Hematopoietic multipotent progenitor cell (in vitro differentiated cells): Measurements from ENCODE around the gene HMGN1. TPM values are rescaled to one million over a fixed set of nuclear protein-coding genes. Genes with fewer than 3 reads are reported as not detected.
A peak's percentile ranks its signal among the peaks of the same experiment; 100 is the strongest.
"Not testable (repeated sequence)": the region's sequence is repeated elsewhere in the genome, so short reads cannot be mapped to it uniquely, and the experiment has no call there.

ENCODE experiments used
- DNase-seq, 3 donors: peaks; one replicate each; pipeline ENCODE4 v3.0.0-alpha.2; 2011 to 2015; ENCODE audit warnings: low read depth in 2 of 3, low spot score in 2 of 3
- total RNA-seq: library from RNA; depleted of rRNA; stranded (reverse); fragments of >200 nt; gene quantifications from one replicate; pipeline ENCODE4 v1.2.3, GENCODE V29; 2012

HMGN1 gene, protein sequence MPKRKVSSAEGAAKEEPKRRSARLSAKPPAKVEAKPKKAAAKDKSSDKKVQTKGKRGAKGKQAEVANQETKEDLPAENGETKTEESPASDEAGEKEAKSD
- total RNA-seq = 76.2 TPM

DNA sequence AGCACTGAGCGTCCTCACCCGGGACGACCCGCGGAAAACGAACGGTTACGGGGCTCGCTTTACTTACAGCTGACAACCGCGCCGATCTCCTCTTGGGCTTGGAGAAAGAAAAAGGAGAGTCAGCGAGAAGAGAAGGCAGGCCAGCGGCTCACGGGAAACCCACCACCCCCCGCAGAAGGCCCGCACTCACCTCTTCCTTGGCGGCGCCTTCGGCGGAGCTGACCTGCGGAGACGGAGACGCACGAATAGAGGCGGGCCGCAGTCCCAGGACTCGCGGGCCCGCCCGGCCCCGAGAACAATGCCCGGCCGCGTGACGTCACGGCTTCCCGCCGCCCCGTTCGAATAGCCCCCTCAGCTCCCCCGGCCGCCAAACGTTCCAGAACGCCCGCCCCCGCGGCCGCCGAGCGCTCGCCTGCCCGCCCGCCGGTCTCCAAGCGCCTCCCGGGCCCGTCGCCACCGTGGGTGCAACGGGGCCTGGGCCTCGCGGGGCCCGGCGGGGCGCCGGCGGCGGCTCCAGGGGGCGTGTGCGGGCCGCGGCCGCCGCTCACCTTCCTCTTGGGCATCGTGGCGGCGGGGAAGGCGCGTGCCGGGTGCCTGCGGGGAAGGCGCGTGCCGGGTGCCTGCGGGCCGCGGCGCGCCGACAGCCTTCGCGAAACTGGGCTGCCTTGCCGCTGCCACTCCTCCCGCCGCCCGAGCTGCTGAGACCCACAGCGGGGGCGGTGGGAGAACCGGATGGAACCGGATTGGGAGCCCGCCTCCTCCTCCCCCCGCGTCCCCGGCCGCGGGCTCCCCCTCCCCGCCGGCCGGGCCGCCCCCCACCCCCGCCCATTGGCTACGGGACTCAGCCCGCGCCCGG is at the start of gene HMGN1:
Gene HMGN1 (minus strand): TSS at position 734 of the 856 bp plus-strand sequence. CDS start 171 bp downstream, at position 563.
- peak; percentile 70 to 94 (median 92) for DNase-seq

DNA sequence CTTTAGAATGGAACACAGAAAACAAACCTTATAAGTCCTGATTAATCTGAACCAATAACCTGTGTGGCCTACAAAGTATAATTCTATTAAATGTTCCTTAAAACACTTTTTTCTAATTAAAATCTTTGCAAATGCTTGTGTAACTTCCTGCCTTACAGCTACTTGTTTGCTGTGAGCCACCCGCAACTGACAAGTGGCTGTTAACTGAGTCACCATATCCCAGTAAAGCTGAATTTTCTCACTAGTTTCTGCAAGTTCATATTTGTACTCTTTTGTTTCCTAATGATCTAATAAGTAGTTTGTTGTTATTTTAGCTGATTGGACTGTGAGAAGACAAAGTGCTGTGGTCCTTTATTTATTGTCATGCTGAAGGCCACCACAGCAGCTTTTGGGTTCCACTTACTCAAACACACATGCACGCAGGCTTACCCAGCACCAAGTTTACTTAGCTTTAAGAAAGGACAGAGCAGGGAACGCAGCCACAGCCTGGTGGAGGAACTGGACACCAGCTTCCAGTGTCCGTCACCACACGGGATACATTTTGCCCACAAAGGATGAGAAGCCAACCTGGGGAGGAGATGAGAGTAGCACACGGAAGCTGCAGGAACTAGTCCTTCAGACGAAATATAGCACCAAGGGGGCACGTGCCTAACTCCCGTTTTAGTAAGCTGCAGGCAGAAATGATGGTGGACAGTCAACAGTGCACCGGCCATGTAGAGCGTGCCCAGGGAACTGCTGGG is 48.9 kb upstream of the HMGN1 start:
- no peak for DNase-seq

DNA sequence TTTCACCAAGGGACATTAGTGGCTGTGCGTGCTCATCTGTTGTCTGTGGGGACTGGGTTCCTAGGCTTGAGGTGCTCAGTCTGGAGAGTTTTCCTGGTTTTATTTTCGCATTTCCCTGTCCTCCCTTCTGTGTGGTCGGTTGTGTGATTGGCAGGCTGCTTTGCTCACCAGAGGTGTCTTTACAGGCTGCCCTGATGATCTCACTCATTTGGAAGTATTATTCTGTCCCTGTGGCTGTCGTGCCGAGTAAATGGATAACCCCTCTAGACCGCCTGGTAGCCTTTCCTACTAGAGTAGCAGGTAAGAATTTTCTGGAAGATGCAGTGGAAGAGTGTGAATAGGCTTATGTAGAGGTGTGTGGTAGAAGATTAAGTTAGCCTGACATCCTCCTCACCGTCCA is 44.1 kb upstream of the HMGN1 start:
- no peak for DNase-seq

DNA sequence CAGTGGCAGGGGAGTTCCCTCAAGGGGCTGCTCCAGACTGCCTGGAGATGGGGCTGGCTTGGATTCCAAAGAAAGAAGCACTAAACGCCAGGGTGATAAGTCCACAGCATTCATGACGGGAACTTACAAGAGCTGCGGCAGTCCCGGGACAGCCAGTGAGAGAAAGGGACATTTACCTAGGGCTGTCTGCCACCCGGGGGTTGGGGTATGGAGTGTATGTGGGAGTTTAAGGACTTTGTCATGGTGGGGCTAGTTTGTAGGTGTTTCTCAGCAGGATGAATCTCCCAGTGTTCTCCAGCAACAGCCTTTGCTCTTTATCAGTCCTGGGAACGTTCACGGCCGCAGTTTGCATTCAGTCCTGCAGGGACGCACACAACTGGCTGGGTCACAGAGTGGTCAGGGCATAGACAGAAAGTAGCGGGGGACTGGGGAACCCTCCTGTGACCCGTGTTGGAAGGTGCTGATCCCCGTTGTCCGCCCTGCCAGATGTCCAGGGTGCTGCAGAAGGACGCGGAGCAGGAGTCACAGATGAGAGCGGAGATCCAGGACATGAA is 41.4 kb upstream of the HMGN1 start:
- no peak for DNase-seq

DNA sequence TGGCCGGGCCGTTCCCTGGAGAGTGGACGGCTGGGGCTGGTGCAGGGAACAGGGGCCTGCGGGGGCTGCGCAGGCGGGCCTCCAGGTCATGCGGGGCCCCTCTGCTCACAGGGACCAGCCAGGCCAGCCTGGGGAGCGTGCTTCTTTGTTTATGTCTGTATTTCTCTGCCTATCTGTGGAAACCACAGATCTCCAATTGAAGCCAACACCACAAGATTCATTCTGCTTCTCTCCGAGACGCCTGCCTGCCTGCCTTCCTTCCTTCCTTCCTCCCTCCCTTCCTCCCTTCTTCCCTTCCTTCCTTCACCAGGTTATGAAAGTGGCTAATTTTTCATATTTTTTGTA is 39.9 kb upstream of the HMGN1 start:
- no peak for DNase-seq

DNA sequence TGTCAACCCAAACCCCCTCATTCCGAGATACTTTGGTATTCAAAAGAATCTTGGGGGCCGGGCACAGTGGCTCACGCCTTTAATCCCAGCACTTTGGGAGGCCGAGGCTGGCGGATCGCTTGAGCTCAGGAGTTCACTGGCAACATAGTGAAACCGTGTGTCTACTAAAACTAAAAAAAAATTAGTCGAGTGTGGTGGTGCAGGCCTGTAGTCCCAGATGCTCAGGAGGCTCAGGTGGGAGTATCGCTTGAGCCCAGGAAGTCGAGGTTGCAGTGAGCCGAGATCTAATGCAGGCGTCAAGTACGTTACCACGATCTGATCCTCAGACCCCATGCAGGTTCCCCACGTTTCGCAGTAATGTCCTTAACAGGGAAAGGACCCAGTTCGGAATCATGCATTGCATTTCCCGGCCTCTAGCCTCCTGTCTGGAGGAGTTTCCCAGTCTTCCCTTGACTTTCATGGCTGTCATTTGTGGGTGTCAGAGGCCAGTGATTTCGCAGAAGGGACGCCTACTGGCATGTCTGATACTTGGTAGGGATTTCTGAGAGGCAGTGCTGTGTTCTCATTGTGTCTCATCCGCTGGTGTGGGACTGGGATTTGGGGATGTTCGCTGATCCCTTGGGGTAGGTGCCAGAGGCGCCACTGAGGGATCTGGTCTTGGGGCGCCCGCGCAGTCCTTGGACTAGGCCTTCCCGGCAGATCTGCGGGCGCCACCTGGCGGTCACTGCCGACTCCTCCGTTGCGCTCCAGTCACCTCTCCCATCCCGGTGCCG is 39.3 kb upstream of the HMGN1 start:
- peak; percentile 77 to 86 (median 81) for DNase-seq

DNA sequence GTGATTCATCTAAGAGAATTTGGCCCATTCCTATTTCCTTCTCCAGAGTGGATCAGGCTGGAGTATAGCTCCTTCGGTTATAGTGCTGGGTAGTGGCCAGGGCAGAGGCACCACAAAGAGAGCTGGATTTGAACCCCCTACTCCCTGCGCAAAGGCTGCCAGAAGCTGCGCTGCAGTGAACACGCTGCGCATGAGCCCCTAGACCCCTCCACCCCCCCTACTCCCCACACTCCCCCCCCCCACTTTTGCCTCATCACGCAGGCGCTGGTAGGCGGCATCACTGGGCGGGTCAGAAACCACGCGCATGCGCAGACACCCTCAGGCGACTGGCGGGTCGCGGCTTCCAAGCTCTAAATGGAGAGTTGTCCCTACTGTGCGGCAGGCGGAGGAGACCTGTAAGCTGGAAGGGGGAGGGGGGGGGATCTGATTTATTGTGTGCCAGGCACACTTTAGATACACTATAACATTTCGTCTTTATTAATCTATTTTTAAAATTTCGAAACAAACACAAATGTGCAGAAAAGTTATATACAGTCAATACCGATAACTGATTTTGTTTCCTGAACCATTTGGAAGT is 38.7 kb upstream of the HMGN1 start:
- peak; percentile 78 to 94 (median 89) for DNase-seq

DNA sequence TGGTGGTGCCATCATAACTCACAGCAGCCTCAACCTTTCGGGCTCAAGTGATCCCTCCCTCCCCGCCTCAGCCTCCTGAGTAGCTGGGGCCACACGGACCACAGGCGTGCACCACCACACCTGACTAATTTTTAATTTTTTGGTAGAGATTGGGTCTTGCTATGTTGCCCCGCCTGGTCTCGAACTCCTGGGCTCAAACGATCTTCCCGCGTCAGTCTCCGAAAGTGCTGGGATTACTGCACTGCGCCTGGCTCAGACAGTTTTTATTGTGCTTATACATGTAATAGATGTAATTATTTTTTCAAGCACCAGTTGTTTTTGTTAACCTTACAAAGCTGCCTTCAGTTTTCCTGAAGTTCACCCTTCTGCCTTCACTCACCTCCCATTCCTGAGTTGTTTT is 38.0 kb upstream of the HMGN1 start:
- no peak for DNase-seq

DNA sequence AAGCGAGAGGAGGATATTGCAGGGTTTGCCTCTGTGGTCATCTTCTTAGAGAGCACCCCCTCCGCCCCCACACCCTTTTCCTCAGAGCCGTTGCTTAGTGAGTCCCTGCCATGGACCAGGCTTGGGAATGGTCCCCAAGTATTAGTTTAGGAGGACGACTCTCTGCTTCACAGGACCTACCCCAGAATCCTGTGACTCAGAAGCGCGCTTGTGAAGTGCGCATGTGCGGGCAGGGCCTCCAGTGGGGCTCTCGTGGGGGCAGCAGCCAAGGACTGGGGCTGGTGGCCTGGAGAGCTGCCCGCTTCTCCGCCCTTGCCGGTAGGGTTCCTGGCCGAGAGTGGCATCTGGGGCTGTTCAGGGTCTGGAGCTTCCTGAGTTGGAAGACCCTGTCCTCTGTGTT is 37.3 kb upstream of the HMGN1 start:
- DNase-seq = no peak

DNA sequence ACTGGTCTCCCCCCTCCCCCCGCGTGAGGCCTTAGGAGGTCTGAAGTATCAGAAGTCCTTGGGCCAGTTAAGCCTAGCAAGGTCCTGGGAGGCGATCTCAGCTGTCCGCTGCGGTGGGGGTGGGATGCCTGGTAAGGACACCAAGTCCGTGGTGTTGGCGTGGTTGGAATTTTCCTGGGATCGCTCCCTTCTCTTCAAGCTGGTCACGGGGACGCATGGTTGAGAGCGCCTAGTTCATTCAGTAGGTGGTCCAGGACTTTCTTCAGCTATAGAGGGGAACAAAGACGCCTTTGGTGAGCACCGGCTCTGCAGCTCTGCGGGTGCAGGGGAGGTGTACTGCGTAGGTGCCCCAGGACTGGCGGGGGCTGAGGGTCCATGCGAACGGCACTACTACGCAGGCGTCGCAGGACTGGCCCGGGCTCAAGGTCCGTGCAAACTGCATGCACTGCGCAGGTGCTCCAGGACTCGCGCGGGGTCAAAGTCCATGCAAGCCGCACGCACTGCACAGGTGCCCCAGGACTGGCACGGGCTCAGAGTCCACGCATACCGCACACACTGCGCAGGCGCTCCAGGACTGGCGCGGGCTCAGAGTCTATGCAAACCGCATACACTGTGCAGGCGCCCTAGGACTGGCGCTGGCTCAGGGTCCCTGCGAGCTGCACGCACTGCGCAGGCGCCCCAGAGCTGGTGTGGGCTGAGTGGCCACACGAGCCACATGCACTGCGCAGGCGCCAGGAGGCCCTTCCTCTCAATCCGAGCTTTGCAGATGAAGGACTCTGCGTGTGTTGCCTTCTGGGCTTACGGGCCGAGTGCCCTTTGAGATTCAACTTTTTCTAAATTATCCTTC is 36.6 kb upstream of the HMGN1 start:
- peak in 2 of 3 donors; percentile 68 to 86 for DNase-seq

DNA sequence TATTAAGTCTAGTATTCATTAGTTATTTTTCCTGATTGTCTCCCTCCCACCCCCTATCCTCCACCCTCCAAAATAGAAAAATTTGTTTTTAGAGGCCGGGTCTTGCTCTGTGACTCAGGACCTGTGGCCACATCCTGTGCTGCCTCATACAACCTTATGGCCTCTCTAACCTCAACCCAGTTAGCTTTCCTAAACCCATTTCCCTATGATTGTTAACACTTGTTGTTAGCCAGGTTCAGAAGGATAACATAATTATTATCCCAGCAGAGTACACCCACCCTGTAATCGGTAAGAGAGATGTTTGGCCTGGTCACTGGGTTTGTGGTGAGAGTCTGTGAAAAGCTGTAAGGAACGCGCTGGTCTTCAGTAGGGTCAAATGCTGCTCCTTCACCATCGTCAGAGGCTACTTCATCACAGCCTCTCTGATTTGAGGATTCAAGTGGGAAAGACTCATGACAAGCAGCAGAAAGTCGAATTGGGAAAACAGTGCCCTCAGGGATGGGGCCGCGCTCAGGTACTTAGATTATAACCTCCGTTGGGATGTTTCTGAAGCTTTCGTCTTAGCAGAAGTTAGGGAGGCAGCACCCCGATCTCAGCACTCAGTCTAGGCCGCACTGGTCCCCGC is 35.9 kb upstream of the HMGN1 start:
- DNase-seq = no peak

DNA sequence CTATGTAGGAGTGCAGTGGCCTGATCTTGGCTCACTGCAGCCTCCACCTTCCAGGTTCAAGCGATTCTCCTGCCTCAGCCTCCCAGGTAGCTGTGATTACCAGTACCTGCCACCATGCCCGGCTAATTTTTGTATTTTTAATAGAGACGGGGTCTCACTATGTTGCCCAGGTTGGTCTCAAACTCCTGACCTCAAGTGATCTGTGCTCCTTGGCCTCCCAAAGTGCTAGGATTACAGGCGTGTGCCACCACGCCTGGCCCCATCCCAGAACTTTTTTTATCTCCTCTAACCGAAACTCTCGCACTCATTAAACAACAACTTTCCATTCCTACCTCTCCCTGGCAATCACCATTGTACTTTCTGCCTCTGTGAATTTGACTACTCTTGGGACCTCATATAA is 33.2 kb upstream of the HMGN1 start:
- not testable (repeated sequence) for DNase-seq

DNA sequence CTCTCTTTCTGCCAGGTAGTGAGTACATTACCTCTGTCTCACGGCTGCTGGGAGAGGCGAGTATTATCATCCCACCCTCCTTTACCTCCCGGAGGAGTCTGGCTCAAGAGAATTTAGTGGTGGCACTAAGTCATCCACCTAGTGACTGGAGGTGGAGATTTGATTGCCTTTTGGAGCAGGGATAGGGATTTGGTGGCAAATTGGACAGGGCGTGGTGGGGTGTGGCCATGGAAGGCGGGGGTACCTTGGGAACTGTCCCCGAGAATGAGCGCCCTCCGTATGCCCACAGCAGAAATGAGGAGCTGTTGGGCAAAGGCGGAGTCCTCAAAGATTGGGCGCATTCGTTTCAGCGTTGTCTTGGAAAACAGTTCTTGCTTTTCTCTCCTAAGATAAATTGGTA is 32.1 kb upstream of the HMGN1 start:
- DNase-seq = no peak

DNA sequence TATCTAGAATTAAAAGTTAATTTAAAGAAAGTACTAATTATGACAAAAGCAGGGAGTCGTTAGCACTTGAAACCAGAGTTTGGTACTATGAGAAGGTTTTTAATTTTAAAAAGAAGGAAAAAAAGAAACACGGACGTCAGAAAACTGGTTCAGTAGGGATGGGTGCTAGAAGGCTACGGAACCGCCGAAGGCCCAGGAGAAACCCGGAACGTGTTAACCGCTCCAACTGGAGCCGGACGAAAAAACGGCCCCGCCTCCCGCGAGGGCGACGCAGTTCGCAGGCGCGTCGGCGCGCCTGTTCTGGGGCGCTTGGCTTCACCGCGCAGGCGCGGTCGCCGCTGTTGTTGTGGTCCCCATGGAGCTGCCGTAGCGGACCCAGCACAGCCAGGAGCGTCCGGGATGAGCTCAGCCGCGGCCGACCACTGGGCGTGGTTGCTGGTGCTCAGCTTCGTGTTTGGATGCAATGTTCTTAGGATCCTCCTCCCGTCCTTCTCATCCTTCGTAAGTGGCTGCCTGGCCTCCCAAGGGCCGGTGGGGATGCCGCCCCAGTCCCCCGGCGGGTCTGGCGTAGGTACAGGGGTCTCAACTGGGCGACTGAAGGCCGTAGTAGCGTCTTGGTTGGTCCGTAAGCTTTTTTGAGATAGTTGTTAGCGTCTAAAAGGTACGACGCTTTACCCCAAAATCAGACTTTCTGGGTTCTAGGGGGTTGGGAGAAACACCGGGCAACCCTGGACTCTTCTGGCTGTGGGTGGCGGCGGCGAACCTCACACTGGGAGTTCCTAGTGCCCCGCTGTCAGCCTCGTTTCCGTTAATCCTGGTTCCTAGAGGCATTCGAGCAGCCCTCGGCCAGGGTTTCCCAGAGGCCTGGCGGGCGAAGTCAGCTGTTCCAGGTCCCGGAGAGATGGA is 31.4 kb upstream of the HMGN1 start:
- DNase-seq = peak; percentile 80 to 96 (median 94)

DNA sequence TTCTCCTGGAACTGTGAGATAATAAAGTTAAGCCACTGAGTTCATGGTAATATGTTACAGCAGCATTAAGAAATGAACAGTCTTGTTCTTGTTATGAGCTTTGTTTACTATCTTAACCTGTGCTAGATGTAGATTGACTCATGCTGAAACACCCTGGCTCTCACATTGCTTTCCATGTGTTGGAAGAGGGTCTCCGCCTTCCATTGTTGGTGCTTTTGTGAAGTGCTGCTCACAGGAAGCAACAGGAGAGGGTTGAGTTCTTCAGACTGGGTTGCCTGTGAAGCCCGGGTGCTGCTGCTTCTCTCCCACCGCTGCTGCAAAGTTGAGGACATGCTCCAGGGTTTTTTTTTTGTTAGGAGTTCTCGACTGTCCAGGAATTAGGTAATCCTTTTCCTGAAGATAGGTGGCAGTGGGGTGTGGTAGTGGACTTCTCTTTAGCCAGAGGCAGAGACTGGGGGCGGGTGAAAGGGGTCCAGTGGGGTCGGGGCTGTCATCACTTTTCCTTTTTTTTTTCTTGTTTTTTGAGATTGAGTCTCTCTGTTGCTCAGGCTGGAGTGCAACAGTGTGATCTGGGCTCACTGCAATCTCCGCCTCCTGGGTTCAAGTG is 28.7 kb upstream of the HMGN1 start:
- DNase-seq = no peak

DNA sequence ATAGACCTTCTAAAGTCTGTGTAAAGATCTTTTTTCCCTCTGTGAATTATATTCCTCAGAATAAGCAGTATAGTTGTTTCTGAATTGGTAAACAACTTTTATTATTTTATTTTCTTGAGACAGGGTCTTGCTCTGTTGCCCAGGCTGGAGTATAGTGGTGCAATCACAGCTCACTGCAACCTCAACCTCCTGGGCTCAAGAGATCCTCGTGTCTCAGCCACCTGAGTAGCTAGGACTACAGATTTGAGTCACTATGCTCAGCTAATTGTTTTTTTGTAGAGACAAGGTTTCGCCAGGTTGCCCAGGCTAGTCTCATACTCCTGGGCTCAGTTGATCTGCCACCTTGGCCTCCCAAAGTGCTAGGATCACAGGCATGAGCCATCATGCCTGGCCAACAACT is 26.6 kb upstream of the HMGN1 start:
- DNase-seq = no peak

DNA sequence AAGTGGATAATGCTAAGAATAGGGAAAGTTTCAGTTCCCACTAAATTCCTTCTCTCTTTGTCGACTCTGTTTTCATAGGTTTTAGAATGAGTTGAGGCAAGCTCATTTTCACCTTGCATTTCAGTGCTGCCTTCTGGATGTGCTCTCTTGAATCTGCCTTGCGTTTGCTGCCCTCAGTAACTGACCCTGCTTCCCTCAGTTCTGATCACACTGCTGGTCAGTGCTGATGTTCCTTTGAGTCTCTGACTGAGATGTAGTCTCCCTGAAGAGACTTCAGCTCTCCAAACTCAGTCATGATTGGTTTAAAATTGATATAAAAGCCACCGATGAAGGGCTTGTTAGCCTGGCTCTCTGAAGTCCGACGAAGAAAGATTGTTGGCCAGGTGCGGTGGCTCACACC is 25.2 kb upstream of the HMGN1 start:
- no peak for DNase-seq

DNA sequence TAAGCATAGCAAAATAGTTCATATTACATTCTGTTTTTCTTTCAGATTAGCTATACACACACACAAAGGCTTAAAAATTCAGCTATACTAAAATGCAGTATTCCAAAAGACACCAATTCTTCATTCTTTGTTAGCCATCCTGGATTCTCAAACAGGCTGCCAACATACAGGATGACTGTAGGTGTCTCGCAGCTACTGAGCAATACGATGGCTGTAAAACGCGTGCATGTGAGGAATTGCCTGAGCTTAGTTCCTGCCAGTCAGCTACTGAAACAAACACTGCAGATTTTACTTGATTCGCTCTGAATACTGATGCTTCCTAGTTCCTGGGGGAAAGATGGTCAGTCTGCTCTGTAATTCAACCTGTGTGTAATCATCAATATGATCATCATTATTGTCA is 24.7 kb upstream of the HMGN1 start:
- DNase-seq = peak in 1 of 3 donors; percentile 74
